Measurements from ENCODE around the gene ZNF862. TPM values are rescaled to one million over a fixed set of nuclear protein-coding genes. Genes with fewer than 3 reads are reported as not detected.
"Not testable (repeated sequence)": the region's sequence is repeated elsewhere in the genome, so short reads cannot be mapped to it uniquely, and the experiment has no call there.

Gene ZNF862
- total RNA-seq, 4 donors from 2014 or later, result 6.6 to 40.3 (median 18.6) TPM

DNA sequence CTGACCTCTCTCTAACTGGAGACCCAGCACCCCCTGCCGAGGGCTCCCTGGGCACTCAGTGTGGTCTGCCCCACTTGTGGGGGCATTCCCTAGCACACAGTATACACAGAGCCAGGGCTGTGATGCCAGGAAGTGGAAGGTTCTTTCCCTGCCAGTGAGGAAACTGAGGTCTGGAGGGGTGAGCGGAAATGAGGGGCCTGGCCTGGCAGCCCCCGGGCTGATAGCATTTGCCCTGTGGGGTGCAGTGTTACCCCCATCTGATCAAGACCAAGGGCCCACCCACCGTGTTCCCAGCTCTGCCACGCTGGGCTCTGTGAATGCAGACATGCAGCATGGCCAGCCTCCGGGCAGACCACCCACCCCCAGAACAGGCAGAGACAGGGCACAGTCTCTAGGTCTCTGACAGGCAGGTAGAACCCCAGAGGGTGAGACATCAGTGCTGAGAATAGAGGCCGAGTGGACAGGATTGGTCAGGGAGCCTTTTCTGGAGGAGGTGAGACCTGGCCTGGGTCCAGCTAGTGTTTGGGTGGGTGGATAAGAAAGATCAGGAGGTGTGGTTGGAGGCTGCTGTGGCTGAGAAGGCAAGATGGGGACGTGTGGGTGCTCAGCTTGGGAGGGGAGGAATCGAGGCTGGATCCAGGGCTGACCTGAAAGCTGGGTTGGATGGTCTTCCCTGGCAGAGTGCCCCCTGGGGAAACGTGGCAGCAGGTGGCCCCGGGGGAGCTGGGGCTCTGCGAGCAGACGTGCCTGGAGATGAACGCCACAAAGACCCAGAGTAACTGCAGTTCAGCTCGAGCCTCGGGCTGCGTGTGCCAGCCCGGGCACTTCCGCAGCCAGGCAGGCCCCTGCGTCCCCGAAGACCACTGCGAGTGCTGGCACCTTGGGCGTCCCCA lies 10.8 kb upstream of the ZNF862 start:
- no peaks in the 10 kb centered on the region for H3K9me3 ChIP-seq
- no peaks in the 10 kb centered on the region for H3K36me3 ChIP-seq
- no peak overlapping the region for H3K27ac ChIP-seq
- TF ChIP-seq EP300 (IDR thresholded peaks at IDR 0.05) (no peak), POLR2A (IDR thresholded peaks at IDR 0.05) (no peak), POLR2AphosphoS5 (IDR thresholded peaks at IDR 0.05) (no peak)
- TF ChIP-seq, protein P1, sequence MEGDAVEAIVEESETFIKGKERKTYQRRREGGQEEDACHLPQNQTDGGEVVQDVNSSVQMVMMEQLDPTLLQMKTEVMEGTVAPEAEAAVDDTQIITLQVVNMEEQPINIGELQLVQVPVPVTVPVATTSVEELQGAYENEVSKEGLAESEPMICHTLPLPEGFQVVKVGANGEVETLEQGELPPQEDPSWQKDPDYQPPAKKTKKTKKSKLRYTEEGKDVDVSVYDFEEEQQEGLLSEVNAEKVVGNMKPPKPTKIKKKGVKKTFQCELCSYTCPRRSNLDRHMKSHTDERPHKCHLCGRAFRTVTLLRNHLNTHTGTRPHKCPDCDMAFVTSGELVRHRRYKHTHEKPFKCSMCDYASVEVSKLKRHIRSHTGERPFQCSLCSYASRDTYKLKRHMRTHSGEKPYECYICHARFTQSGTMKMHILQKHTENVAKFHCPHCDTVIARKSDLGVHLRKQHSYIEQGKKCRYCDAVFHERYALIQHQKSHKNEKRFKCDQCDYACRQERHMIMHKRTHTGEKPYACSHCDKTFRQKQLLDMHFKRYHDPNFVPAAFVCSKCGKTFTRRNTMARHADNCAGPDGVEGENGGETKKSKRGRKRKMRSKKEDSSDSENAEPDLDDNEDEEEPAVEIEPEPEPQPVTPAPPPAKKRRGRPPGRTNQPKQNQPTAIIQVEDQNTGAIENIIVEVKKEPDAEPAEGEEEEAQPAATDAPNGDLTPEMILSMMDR (IDR thresholded peaks at IDR 0.05), result no peak
- H3K4me1 ChIP-seq, result no peaks in the 10 kb centered on the region
- WGBS, 2 donors (ENCODE audit: low coverage in 1 of 2), result 32% methylated on average over 3 of the region's 23 CpGs; no CpG with 5 or more reads in 1 of the 2 donors
- peaks cover 18% of the 10 kb centered on the region for H3K27me3 ChIP-seq
- H3K4me3 ChIP-seq, result no peak overlapping the region
- ATAC-seq, result no peak

DNA sequence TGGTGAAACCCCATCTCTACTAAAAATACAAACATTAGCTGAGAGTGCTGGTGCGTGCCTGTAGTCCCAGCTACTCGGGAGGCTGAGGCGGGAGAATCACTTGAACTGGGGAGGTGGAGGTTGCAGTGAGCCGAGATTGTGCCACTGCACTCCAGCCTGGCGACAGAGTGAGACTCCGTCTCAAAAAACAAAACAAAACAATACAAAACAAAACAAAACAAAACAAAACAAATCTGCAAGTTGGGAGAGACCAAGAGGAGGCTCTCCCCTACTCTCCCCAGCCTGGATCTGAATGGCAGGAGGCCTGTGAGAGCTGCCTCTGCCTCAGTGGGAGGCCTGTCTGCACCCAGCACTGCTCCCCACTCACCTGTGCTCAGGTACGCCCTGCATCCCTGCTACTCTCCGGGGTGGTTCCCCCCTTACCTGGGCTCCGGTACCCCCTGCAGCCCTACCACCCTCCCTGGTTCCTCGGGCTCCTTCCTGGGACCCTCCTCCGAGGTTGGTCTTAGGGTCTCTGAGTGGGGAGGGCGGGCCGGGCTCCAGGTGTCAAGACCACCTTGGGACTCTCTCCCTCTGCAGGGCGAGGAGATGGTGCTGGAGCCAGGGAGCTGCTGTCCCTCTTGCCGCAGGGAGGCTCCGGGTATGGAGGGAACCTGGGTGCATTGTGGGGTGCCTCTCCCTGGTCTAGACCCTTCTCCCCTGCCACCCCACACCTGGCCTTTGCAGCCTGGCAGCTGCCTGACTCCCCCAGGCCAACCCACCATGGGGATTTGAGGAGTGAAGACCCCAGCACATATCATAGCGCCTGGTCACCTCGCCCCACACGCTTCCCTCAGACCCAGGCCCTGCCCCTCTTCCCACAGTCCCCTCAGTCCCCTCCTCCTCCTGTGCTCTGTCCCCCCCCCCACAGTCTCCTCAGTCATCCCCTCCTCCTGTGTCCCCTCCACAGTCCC lies 9.5 kb upstream of the ZNF862 start:
- ATAC-seq, result no peak
- 78% methylated on average over 6 of the region's 19 CpGs; no CpG with 5 or more reads in 1 of the 2 donors for WGBS, 2 donors (ENCODE audit: low coverage in 1 of 2)
- no peaks in the 10 kb centered on the region for H3K4me1 ChIP-seq
- no peaks in the 10 kb centered on the region for H3K9me3 ChIP-seq
- TF ChIP-seq EP300 (IDR thresholded peaks at IDR 0.05) (no peak), POLR2AphosphoS5 (IDR thresholded peaks at IDR 0.05) (no peak), POLR2A (IDR thresholded peaks at IDR 0.05) (no peak)
- TF ChIP-seq, protein P1 (IDR thresholded peaks at IDR 0.05), result no peak
- H3K4me3 ChIP-seq, result no peak overlapping the region
- H3K36me3 ChIP-seq, result no peaks in the 10 kb centered on the region
- no peak overlapping the region for H3K27ac ChIP-seq
- peaks cover 29% of the 10 kb centered on the region for H3K27me3 ChIP-seq

- H3K4me3 ChIP-seq, H3K27ac ChIP-seq, ATAC-seq, H3K36me3 ChIP-seq, H3K4me1 ChIP-seq, H3K9me3 ChIP-seq: not testable (repeated sequence)
- peaks cover 31% of the 10 kb centered on the region for H3K27me3 ChIP-seq
- WGBS, 2 donors (ENCODE audit: low coverage in 1 of 2), result 50 to 60% methylated on average over 1 of the region's 1 CpG
Observed at GRCh38 chr7:149830527-149830926, 7.6 kb upstream of the ZNF862 start.

- no peaks in the 10 kb centered on the region for H3K9me3 ChIP-seq
- 40 to 50% methylated on average over 1 to 2 of the region's 11 CpGs for WGBS, 2 donors (ENCODE audit: low coverage in 1 of 2)
- no peaks in the 10 kb centered on the region for H3K36me3 ChIP-seq
- no peak overlapping the region for H3K27ac ChIP-seq
- ATAC-seq, result no peak
- H3K27me3 ChIP-seq, result peaks cover 31% of the 10 kb centered on the region
- H3K4me3 ChIP-seq, result no peak overlapping the region
- TF ChIP-seq, protein P1 (IDR thresholded peaks at IDR 0.05), result no peak
- TF ChIP-seq POLR2A (IDR thresholded peaks at IDR 0.05) (no peak), EP300 (IDR thresholded peaks at IDR 0.05) (no peak), POLR2AphosphoS5 (IDR thresholded peaks at IDR 0.05) (no peak)
- H3K4me1 ChIP-seq, result no peaks in the 10 kb centered on the region
Observed at GRCh38 chr7:149830997-149831740, 7.0 kb upstream of the ZNF862 start.

- TF ChIP-seq POLR2AphosphoS5 (IDR thresholded peaks at IDR 0.05) (no peak), EP300 (IDR thresholded peaks at IDR 0.05) (no peak), POLR2A (IDR thresholded peaks at IDR 0.05) (no peak)
- TF ChIP-seq, protein P1 (IDR thresholded peaks at IDR 0.05), result no peak
- no peak overlapping the region for H3K27ac ChIP-seq
Observed at GRCh38 chr7:149831741-149832219, 6.4 kb upstream of the ZNF862 start.

More at GRCh38 chr7:149831741-149832219, 6.4 kb upstream of the ZNF862 start:
- Histone ChIP-seq H3K27me3 (peaks cover 31% of the 10 kb centered on the region), H3K9me3 (no peaks in the 10 kb centered on the region), H3K4me3 (no peak overlapping the region), H3K4me1 (no peaks in the 10 kb centered on the region), H3K36me3 (no peaks in the 10 kb centered on the region)
- WGBS, 2 donors (ENCODE audit: low coverage in 1 of 2), result 71 to 73% methylated on average over 1 to 8 of the region's 9 CpGs
- no peak for ATAC-seq

All from gastroesophageal sphincter (tissue), 4 donors.